GM18498 (cell line): ENCODE measurements around the gene ROBO4.

Experiments
- ATAC-seq: cut with Tn5 transposase; IDR thresholded peaks from one replicate; pipeline ENCODE4 v1.9.1; 2021; ENCODE audit warnings: mild to moderate bottlenecking, moderate library complexity; ENCODE audit not compliant: unreplicated experiment

Gene ROBO4

DNA sequence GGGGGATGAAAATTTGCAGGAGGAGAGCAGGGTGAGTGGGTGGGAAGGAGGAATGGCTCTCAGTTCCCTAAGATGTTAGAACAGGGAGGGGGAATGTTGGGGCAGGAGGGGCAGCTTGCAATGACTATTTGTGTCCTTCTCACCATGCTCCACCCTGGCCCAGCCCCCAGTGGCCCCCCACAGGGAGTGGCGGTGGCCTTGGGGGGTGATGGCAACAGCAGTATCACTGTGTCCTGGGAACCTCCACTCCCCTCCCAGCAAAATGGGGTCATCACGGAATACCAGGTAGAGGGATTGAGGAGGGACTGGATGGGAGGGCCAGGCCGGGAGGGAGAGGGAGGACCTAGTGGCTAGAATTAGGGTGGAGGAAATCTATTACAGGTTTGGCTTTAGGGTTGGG, 22.3 kb downstream of the ROBO4 start:
- ATAC-seq = no peak

DNA sequence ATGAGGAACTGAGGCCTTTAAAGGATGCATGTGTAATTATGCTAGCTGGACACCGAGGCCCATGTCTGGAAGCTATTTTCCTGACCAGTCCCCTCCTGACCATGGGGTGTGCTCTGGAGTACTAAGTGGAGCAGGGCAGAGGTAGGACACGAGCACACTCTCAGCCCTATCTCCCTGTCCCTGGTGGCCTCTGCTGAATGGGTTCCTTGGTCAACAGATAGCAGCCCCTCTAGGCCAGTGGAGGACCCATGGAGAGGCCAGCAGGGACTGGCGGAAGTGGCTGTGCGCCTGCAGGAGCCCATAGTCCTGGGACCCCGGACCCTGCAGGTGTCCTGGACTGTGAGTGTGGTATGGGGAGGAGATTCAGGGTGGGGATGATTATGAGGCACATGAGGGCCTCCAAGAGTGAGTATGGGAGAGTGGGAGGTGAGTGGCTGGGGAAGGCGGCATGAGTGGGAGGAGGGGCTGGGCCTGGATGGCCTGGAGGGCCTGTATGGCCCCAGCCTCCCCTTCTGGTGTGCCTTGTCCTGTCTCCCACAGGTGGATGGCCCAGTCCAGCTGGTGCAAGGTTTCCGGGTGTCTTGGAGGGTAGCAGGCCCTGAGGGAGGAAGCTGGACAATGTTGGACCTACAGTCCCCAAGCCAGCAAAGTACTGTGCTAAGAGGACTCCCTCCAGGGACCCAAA, 23.0 kb downstream of the ROBO4 start:
- no peak for ATAC-seq

GRCh38 chr11:124873951-124874350, 23.7 kb downstream of the ROBO4 start:
- no peak for ATAC-seq

DNA sequence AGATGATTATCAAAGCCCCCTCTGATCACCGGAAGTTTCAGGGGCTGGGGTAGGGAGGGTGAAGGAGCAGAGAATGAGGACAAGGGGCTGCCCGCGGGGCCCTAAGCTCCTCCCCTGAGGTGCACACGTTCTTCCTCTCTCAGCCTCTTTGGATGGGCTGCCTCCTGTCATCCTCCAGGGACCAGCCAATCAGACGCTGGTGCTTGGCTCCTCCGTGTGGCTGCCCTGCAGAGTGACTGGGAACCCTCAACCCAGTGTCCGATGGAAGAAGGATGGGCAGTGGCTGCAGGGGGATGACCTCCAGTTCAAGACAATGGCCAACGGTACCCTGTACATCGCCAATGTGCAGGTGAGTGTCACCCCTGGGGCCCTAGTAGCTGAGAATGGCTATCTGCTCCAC, 24.9 kb downstream of the ROBO4 start:
- no peak for ATAC-seq

GRCh38 chr11:124872280-124872679, 25.4 kb downstream of the ROBO4 start:
- no peak for ATAC-seq

DNA sequence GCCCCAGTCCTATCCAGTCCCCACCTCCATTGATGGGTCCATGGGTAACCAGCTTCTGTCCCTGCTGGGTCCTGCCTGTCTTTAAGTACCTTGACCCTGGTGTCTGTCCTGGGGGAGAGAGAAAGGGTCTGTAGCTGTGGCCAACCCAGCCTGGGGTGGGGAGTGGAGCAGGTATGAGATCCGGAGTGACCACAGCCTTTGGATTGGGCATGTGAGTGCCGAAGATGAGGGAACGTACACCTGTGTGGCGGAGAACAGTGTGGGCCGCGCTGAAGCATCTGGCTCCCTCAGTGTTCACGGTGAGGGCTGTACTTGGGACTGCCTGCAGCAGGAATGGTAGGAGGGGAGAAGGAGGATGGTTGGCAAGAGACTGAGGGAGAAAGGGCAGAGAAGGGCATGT, 27.2 kb downstream of the ROBO4 start:
- no peak for ATAC-seq

DNA sequence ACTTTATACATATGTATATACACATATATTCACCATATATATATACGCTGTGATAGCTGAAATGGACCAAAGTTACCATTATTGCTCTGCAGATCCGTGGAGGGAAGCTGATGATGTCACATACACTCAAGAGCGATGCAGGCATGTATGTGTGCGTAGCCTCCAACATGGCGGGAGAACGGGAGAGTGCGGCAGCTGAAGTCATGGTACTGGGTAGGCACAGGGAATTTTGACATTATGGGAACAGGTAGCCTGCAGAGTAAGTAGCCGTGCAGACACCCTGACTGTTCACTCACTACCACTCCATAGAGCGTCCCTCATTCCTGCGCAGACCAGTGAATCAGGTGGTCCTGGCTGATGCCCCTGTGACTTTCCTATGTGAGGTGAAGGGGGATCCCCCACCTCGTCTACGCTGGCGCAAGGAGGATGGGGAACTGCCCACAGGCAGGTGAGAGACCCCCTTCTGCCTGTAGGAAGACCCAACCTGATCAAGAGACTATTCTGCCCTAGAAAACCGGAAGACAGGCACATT, 27.7 kb downstream of the ROBO4 start:
- no peak for ATAC-seq

- ATAC-seq = no peak
Observed at GRCh38 chr11:124869331-124869730, 28.3 kb downstream of the ROBO4 start.

GRCh38 chr11:124868331-124869274, 29.1 kb downstream of the ROBO4 start:
- ATAC-seq = no peak

DNA sequence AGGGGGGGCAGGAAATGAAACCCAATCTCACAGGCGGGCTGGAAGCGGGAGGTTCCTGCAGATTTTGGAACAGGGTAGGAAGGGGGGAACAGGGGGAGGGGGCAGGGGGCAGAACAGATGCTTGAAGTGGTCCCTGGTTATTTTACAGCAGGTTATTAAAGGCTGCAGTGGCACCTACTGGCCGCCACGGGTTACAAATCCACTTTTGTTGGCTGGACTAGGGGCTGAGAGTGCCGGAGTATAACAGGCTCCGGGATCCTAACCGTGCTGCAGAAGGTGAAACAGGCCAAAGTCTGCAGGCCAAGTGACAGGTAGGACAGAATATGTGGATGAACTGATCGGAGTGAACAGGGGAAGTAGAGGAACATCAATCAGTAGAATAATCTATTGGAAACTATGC, 30.0 kb downstream of the ROBO4 start:
- ATAC-seq = peak; percentile 63

DNA sequence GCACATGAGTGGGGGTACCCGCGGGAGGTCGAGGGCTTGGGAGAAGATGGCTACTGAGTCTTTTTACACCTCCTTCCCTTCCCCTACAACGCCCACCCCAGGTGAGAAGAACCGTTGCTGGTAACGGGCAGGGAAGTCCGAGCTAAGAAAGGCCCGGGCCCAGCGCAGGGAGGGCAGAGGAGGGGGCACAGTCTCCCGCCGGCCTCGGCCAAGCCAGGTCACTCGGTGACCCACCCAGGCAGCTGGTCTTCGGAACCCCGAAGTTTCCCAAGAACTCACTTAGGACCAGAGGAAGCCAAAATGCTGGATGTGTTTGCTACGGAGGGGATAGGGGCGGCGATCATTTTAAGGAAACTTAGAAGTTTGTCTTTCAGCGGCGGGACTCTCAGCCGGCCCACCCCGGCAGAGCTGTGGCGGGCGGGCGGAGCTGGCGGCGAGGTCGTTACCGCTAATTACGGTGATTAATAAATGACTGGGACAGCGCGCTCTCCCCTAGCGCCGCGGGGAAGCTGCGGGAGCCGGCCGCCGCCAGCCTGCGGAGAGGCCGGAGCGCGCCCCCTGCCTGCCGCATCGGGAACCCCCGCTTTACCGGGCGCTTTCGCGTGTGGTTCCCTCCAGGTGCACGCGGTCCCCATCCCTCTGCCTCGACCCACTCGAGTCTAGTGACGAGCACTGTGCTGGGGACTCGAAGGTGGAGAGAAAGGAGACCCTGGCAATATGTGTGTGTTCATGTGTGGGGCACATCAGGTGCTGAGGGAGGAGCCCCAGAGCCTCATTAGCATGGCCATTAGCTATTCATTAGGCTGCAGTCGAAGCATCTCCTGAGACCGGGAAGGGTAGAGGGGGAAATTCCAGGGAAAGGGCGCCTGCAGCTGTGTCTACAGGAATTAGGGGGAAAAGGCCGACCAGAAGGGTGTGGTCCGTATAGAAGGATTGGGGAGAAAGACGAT, 31.5 kb downstream of the ROBO4 start:
- ATAC-seq = peak; percentile 49

DNA sequence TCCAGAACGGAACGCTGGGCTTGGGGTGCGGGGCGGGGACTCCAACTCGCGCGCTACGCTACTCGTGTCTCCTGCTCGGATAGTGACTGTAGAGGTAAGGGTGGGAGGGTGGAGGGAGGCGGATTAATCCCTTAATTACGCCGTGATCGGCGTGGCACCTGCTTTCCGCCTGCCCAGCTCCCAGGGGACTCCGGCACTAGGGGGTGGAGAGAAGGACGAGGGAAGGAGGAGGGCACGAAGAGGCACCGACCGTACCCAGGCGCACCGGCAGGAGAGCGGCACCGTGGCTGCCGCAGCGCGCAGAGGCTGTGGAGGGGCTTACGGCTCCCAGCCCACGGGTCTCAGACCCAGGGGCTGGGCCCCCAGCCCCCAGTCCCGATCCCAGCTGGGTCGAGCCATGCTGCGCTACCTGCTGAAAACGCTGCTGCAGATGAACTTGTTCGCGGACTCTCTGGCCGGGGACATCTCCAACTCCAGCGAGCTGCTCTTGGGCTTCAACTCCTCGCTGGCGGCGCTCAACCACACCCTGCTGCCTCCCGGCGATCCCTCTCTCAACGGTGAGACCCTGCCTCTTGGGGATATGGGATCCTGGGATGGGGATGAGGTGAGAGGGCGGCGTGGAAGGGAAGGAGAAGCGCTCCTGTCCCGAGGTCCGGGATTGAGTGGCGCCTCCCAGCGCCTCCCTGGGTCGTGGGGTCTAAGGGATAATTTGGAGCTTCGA, 32.3 kb downstream of the ROBO4 start, which contains the start of gene ROBO3:
TSS of gene ROBO3 (plus strand) at position 252 of the 721 bp plus-strand sequence. CDS start at position 398, 146 bp downstream.
- ATAC-seq = no peak

- no peak for ATAC-seq
Observed at GRCh38 chr11:124864892-124865180, 32.8 kb downstream of the ROBO4 start.

DNA sequence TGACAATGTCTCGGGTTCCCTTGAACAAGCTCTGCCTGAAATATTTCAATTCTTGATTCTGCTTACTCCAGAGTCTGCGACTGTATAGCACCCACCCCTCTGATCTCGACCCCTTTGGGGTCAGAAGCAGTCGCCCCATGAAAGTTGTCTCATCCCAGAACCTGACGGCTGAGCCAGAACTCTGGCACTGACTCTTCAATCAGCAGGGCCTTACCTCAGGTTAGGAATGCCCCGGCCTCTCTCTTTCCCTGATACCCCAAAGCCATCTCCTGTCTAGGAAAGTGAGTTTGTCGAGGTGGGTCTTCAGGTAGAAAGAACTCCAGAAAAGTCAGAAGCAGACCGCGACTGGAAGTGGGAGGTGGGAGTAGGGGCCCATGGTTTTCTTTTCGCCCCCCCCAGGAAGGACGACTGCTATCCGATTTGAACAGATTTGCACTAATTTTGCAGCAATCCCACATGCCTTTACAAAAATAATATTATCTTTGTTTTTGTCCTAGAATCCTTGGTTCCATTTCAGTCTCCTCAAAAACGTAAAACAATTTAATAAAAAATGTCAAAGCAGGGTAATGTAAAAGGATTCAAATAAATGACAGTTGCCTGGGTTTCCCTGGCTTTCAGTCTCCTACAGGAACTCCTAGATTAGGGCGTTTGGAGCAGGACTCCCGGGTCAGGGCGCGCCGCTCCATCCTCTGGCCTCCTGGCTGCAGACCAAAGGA, 33.3 kb downstream of the ROBO4 start:
- no peak for ATAC-seq

DNA sequence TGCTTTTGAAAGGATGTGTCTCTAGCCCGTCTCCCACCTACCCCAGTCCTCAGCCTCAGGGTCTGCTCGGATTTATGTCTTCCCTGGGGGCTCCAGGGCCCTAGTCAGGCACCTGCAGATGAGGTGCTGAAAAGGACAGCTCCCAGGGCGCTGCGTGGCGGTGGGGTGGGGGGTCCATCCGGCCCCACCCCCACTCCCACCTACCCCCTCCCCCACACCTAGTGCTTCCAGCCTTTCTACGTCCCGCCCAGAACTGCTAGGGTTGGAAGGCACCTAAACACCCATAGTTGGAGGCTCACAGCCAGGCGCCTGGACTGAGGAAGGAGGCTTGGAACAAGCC, 33.9 kb downstream of the ROBO4 start:
- ATAC-seq = no peak

GRCh38 chr11:124863137-124863825, 34.4 kb downstream of the ROBO4 start:
- ATAC-seq = no peak

DNA sequence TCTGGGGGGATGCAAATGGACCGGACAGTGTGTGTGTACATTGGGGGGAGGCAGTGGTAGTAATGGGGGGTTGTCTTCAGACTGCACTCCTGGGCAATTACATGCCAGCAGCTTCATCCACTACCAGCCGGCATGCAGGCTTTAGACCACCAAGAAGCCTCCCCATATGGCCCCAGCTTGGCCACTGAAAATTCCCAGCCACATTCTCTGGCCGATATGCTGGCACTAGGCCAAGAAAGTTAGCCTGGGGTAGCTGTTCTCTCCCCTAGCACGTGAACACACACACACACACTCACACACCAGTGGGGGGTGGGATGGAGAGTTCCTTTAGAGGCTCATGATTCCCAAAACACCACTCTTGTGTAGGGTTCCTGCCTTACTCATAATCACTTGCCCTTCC, 36.0 kb downstream of the ROBO4 start:
- ATAC-seq = no peak

DNA sequence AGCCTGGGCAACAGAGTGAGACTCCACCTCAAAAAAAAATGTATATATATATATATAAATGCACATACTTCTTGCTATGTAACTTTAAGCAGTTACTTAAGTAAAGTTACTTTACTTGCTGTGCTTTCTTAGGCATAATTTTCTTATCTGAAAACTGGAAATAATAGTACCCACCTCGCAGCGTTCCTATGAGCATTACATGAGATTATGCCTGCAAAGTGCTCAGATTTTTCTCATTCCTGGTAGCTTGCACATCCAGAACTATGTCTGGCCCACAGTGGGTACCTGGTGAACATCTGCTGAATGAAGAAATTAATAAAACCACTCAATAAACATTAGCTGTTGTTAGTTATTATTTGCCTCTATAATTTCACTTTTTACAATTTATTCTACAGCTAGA, 38.5 kb downstream of the ROBO4 start:
- no peak for ATAC-seq

- no peak for ATAC-seq
Observed at GRCh38 chr11:124846070-124846673, 51.5 kb downstream of the ROBO4 start.
